ENCODE measurements around the gene EDEM1.

EDEM1 gene

DNA sequence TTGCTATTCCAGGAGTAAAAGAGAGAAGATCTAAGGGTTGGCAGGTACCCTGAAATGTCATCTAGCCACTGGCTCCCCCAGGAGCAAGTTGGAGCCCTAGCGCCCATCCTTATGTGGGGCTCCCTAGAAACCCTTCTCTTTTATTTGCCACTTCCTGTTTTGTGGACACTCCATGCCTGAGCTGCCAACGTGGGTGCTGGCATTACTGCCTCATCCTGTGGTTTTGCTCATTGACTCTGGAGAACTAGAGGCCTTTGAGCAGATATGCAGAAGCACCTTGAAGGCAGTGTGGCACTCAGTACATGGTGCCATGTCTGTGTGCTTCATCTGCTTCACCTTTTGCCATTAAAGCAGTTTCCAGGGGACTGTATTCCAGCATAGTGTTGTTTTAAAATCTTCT lies 8.1 kb downstream of the EDEM1 start:
- DNase-seq = peak; percentile 84
- no peaks in the 10 kb centered on the region for H3K27me3 ChIP-seq (ENCODE audit: insufficient read depth, low read length, poor library complexity)
- peaks cover 91% of the 10 kb centered on the region for H3K79me2 ChIP-seq (ENCODE audit: insufficient read depth, low read length)
- peak; percentile 62 for ATAC-seq (ENCODE audit: insufficient read depth, low read depth)
- H3K4me2 ChIP-seq (ENCODE audit: insufficient read depth, low read length) = peak overlapping the region; percentile 55
- peak overlapping the region; percentile 94 for H3K27ac ChIP-seq (ENCODE audit: low read length)
- no peaks in the 10 kb centered on the region for H3K9me3 ChIP-seq (ENCODE audit: insufficient read depth, low read length, severe bottlenecking)
- H2AFZ ChIP-seq (ENCODE audit: low read depth, low read length) = no peak overlapping the region
- no peaks in the 10 kb centered on the region; the same call in 1 of the 2 replicates for H4K20me1 ChIP-seq (ENCODE audit: insufficient read depth, low read length)
- peaks cover 89% of the 10 kb centered on the region for H3K4me1 ChIP-seq (ENCODE audit: insufficient read depth, low read length)
- TF ChIP-seq CTCF (IDR thresholded peaks at IDR 0.05; ENCODE audit: borderline replicate concordance, extremely low read depth, low read length, poor library complexity, severe bottlenecking) (peak; percentile 35), EZH2 (IDR thresholded peaks at IDR 0.05; ENCODE audit: borderline replicate concordance, low read depth, low read length, severe bottlenecking) (no peak)
- H3K36me3 ChIP-seq (ENCODE audit: insufficient read depth, low read length) = peaks cover 76% of the 10 kb centered on the region
- H3K9ac ChIP-seq (ENCODE audit: low read depth, low read length) = peak overlapping the region; percentile 51
- H3K4me3 ChIP-seq (ENCODE audit: low read depth in 1 of 2, low read length in 2 of 2) = peak overlapping the region in 1 of 2 experiments; percentile 37; a peak in 2 of 4 replicates

GRCh38 chr3:5197022-5197421 lies 9.5 kb downstream of the EDEM1 start:
- Histone ChIP-seq H3K9ac (ENCODE audit: low read depth, low read length) (peak overlapping the region; percentile 51), H3K4me2 (ENCODE audit: insufficient read depth, low read length) (peak overlapping the region; percentile 55), H2AFZ (ENCODE audit: low read depth, low read length) (no peak overlapping the region), H3K9me3 (ENCODE audit: insufficient read depth, low read length, severe bottlenecking) (no peaks in the 10 kb centered on the region), H3K27ac (ENCODE audit: low read length) (peak overlapping the region; percentile 94), H3K4me1 (ENCODE audit: insufficient read depth, low read length) (peaks cover 77% of the 10 kb centered on the region), H3K36me3 (ENCODE audit: insufficient read depth, low read length) (peaks cover 82% of the 10 kb centered on the region), H4K20me1 (ENCODE audit: insufficient read depth, low read length) (no peaks in the 10 kb centered on the region; the same call in 1 of the 2 replicates), H3K79me2 (ENCODE audit: insufficient read depth, low read length) (peaks cover 91% of the 10 kb centered on the region), H3K4me3 (ENCODE audit: low read depth in 1 of 2, low read length in 2 of 2) (peak overlapping the region in 1 of 2 experiments; percentile 37; a peak in 2 of 4 replicates), H3K27me3 (ENCODE audit: insufficient read depth, low read length, poor library complexity) (no peaks in the 10 kb centered on the region)
- DNase-seq (no peak), ATAC-seq (ENCODE audit: insufficient read depth, low read depth) (peak; percentile 4; the same call in 1 of the 3 replicates)
- TF ChIP-seq CTCF (IDR thresholded peaks at IDR 0.05; ENCODE audit: borderline replicate concordance, extremely low read depth, low read length, poor library complexity, severe bottlenecking) = no peak
- TF ChIP-seq EZH2 (IDR thresholded peaks at IDR 0.05; ENCODE audit: borderline replicate concordance, low read depth, low read length, severe bottlenecking) = no peak

DNA sequence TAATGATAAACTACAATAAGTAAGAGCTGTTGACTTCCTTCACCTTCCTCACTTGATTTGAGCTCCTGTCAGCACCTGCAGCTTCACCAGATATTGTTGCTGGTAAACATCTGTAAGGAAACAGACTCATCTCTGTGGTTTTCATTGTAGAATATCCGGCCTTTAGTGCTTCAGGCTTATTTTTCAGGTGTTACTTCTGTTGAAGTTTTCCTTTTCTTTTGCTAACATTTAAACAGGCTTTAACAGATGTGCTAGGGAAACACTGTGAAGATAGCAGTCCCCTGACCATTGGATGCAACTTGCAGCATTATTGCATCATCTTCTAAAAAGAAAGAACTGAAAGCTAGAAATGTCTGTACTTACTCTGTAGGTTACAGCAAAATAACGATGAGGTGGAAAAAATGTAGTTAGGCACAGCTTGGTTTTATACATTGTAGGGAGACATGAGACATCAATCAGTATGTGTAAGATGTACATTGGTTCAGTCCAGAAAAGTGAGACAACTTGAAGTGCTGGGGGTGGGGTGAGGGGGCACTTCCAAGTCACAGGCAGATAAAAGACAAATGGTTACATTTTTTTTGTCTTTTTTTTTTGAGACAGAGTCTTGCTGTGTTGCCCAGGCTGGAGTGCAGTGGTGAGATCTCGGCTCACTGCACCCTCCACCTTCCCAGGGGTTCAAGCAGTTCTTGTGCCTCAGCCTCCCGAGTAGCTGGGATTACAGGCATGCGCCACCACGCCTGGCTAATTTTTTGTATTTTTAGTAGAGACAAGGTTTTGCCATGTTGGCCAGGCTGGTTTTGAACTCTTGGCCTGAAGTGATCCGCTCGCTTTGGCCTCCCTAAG lies 10.2 kb downstream of the EDEM1 start:
- no peaks in the 10 kb centered on the region for H3K27me3 ChIP-seq (ENCODE audit: insufficient read depth, low read length, poor library complexity)
- H3K36me3 ChIP-seq (ENCODE audit: insufficient read depth, low read length) = peaks cover 82% of the 10 kb centered on the region
- H4K20me1 ChIP-seq (ENCODE audit: insufficient read depth, low read length) = peaks cover under 1% of the 10 kb centered on the region; the same call in 1 of the 2 replicates
- H3K4me2 ChIP-seq (ENCODE audit: insufficient read depth, low read length) = peak overlapping the region; percentile 55
- H2AFZ ChIP-seq (ENCODE audit: low read depth, low read length) = no peak overlapping the region
- H3K79me2 ChIP-seq (ENCODE audit: insufficient read depth, low read length) = peaks cover 91% of the 10 kb centered on the region
- H3K4me3 ChIP-seq (ENCODE audit: low read depth in 1 of 2, low read length in 2 of 2) = peak overlapping the region in 1 of 2 experiments; percentile 37; a peak in 2 of 4 replicates
- H3K9ac ChIP-seq (ENCODE audit: low read depth, low read length) = peak overlapping the region; percentile 51
- TF ChIP-seq CTCF (IDR thresholded peaks at IDR 0.05; ENCODE audit: borderline replicate concordance, extremely low read depth, low read length, poor library complexity, severe bottlenecking) = no peak
- H3K27ac ChIP-seq (ENCODE audit: low read length) = peak overlapping the region; percentile 94
- ATAC-seq (ENCODE audit: insufficient read depth, low read depth) = peak; percentile 72
- DNase-seq = peak; percentile 74
- H3K4me1 ChIP-seq (ENCODE audit: insufficient read depth, low read length) = peaks cover 71% of the 10 kb centered on the region
- no peaks in the 10 kb centered on the region for H3K9me3 ChIP-seq (ENCODE audit: insufficient read depth, low read length, severe bottlenecking)
